DOHH2 (cell line): ENCODE data around the gene HES4.

Experiments
- CTCF ChIP-seq: fragments of 200-600 bp; sonication (generic); IDR thresholded peaks from one replicate; pipeline ENCODE4 v1.5.1; 2014; ENCODE audit warnings: antibody characterized with exemption, mild to moderate bottlenecking, low read depth, low read length; ENCODE audit not compliant: poor library complexity, severe bottlenecking
- EZH2phosphoT487 ChIP-seq: fragments of 200-600 bp; sonication (generic); IDR thresholded peaks from 2 replicates; pipeline ENCODE4 v1.6.1; 2017; ENCODE audit warnings: borderline replicate concordance, mild to moderate bottlenecking, antibody characterized with exemption, low read length, moderate library complexity, mixed read lengths

- TF ChIP-seq CTCF: no peak
- TF ChIP-seq EZH2phosphoT487: no peak
Observed at GRCh38 chr1:1041092-1041523, 41.2 kb upstream of the HES4 start.
